Fibroblast of lung (primary cell): Measurements from ENCODE around the gene AP3D1.

Experiments used
- EZH2 ChIP-seq: IDR thresholded peaks from 2 replicates; pipeline ENCODE4 v1.5.1; 2012; ENCODE audit warnings: low read length, control low read depth, mild to moderate bottlenecking; ENCODE audit errors: missing control alignments
- TF ChIP-seq, protein P1 (sequence below), 2 donors: IDR thresholded peaks in 1 of 2; conservative IDR thresholded peaks in 1 of 2; 1 replicate in 1 of 2; 2 replicates in 1 of 2; pipeline ENCODE4 v1.5.1; 2011 to 2012; ENCODE audit warnings: low read length in 2 of 2, control low read depth in 1 of 2, inconsistent platforms in 1 of 2, low read depth in 1 of 2, mild to moderate bottlenecking in 1 of 2

DNA sequence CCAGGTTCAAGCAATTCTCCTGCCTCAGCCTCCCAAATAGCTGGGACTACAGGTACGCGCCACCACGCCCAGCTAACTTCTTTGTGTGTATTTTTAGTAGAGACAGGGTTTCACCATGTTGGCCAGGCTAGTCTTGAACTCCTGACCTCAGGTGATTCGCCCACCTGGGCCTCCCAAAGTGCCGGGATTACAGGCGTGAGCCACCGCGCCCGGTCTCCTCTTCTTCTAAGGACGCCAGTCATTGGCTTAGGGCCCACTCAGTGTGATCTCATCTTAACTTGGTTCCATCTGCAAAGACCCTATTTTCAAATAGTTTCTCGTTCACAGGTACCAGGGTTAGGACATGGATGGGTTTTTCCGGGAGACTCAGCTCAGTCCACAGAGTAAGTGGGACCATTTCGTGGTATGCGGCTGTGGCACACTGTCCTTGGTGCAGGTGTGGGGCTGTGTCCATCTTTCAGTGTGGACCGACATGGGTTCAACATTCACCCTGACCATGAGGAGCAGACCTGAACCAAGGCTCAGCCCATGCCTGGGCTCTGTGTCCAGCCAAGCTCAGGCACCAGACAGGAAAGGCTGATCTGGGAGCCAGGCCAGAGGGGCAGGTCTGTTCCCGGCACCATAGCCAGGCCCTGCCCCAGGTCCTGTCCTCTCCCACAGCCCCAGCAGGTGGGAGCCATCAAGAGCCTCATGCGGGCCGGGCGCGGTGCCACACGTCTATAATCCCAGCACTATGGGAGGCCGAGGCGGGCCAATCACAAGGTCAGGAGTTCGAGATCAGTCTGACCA is 97.6 kb downstream of the AP3D1 start:
- TF ChIP-seq, protein P1, sequence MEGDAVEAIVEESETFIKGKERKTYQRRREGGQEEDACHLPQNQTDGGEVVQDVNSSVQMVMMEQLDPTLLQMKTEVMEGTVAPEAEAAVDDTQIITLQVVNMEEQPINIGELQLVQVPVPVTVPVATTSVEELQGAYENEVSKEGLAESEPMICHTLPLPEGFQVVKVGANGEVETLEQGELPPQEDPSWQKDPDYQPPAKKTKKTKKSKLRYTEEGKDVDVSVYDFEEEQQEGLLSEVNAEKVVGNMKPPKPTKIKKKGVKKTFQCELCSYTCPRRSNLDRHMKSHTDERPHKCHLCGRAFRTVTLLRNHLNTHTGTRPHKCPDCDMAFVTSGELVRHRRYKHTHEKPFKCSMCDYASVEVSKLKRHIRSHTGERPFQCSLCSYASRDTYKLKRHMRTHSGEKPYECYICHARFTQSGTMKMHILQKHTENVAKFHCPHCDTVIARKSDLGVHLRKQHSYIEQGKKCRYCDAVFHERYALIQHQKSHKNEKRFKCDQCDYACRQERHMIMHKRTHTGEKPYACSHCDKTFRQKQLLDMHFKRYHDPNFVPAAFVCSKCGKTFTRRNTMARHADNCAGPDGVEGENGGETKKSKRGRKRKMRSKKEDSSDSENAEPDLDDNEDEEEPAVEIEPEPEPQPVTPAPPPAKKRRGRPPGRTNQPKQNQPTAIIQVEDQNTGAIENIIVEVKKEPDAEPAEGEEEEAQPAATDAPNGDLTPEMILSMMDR (conservative IDR thresholded peaks at IDR 0.05 in 1 of 2, IDR thresholded peaks at IDR 0.05 in 1 of 2; ENCODE audit: low read depth in 1 of 2, low read length in 2 of 2): no peak
- TF ChIP-seq EZH2: no peak
